Activated CD4-positive, alpha-beta T cell treated with anti-CD3 and anti-CD28 coated beads, Interleukin-2, amount 10 ng/mL, durations not matched to agents 24 days and 14 days (primary cell): ENCODE results near the gene SLC9A4. TPM values are rescaled to one million over a fixed set of nuclear protein-coding genes. Genes with fewer than 3 reads are reported as not detected.
A peak's percentile ranks its signal among the peaks of the same experiment; 100 is the strongest.

Experiments
- DNase-seq: peaks from one replicate; pipeline ENCODE4 v3.0.0; 2022
- H3K27ac Mint-ChIP-seq: one replicate; pipeline ENCODE4 v1.8.0; 2022; ENCODE audit warnings: mild to moderate bottlenecking, mixed read lengths
- H3K27me3 Mint-ChIP-seq: one replicate; pipeline ENCODE4 v1.8.0; 2022; ENCODE audit warnings: mixed read lengths
- H3K36me3 Mint-ChIP-seq: one replicate; pipeline ENCODE4 v1.8.0; 2022; ENCODE audit warnings: low read depth, mild to moderate bottlenecking, mixed read lengths
- H3K4me1 Mint-ChIP-seq: one replicate; pipeline ENCODE4 v1.8.0; 2021; ENCODE audit warnings: mixed read lengths
- H3K4me3 Mint-ChIP-seq: one replicate; pipeline ENCODE4 v1.8.0; 2022; ENCODE audit warnings: mild to moderate bottlenecking, moderate library complexity, mixed read lengths
- H3K9me3 Mint-ChIP-seq: one replicate; pipeline ENCODE4 v1.8.0; 2021; ENCODE audit warnings: mixed read lengths
- intact Hi-C: fragments of 100-400 bp; cut with micrococcal nuclease; formaldehyde crosslinking; loops from one replicate; pipeline ENCODE4 v1.15.1; 2023
- total RNA-seq: library from RNA; stranded (reverse); gene quantifications from 2 replicates; pipeline ENCODE4 v1.2.3, GENCODE V29; 2022

Gene SLC9A4
- total RNA-seq, 1 donor from 2014 or later: 0.07 TPM

DNA sequence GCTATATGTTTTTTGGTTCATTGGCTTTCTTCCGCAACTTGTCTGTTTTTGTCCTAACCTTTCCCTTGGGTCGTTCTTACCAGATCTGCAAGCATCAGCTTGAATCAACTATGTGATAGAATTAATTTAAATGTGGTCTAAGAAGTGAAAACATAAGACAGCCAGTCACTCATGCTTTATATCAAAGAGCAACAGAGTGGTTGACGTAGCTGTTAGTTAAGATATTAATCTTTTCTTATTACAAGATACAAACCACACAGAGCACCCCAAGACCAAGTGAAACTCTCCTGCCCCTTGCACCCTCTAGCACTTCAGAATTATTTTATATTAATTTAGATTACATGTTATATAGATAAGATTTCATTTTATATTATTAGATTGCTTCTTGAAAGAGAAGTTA, 34.9 kb upstream of the SLC9A4 start:
- H3K27me3 Mint-ChIP-seq: no peaks in the 10 kb centered on the region

DNA sequence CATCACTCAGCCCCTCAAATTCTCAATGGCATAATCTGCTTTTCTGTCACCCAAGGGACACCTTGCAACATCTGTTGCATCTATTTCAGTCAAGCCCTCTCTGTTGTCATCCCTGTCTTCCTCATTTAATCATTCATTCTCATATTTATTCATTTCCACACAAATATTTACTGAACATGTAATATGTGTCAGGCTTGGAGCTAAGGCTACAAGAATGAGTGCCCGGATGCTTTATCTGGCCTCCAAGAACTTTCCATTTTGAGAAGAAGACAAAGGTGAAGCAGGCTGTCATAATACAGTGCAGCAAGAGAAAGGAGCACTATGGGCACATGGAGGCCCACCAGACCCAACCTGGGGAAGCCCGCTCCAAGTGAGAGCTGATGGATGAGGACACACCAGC, 34.4 kb upstream of the SLC9A4 start:
- Mint-ChIP-seq H3K36me3 (peaks cover 34% of the 10 kb centered on the region), H3K27ac (no peak overlapping the region), H3K4me1 (peaks cover 34% of the 10 kb centered on the region), H3K27me3 (no peaks in the 10 kb centered on the region), H3K9me3 (no peaks in the 10 kb centered on the region), H3K4me3 (no peak overlapping the region)
- DNase-seq: peak; percentile 50
- intact Hi-C loops: loop anchor here (5.0 to 10.0 kb wide), 2 partner anchors 356 to 734 kb away; no protein-coding TSS in a partner anchor

More for the DNA sequence above, 34.9 kb upstream of the SLC9A4 start:
- DNase-seq: no peak
- intact Hi-C loops: loop anchor here (5.0 to 10.0 kb wide), 2 partner anchors 356 to 733 kb away; no protein-coding TSS in a partner anchor
- Mint-ChIP-seq H3K4me3 (no peak overlapping the region), H3K36me3 (peaks cover 35% of the 10 kb centered on the region), H3K27ac (no peak overlapping the region), H3K4me1 (peaks cover 31% of the 10 kb centered on the region), H3K9me3 (no peaks in the 10 kb centered on the region)

DNA sequence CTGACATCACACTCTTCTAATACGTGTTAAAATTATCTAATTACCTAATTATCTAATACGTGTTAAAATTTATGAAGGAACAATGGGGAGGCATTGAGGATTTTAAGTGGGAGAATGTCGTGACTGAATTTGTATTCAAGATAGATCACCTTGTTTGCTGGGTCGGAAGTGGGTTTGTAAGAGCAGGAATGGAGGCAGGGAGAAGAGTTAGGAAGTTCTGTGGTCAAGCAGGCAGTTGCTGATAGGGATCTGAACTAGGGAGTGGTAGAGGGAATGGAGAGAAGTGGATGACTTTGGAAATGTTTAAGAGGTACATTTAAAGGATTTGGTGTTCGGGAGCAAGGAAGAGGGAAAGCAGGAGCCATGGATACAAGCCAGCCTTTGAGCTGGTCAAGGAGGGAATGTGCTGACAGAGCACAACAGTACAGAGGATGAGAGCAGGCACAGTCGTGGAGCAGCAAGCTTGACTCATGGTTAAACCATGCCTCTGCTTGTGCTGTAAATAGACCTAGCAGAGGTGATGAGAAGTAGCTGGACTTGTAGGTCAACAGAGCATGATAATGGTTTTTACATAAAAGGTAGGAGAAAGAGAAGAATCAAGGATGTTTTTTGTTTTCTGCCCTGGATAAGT, 33.8 kb upstream of the SLC9A4 start:
- intact Hi-C loops: loop anchor here (5.0 to 10.0 kb wide), 2 partner anchors 357 to 734 kb away; no protein-coding TSS in a partner anchor
- Mint-ChIP-seq H3K27me3 (no peaks in the 10 kb centered on the region), H3K9me3 (no peaks in the 10 kb centered on the region), H3K36me3 (peaks cover 31% of the 10 kb centered on the region), H3K4me1 (peaks cover 30% of the 10 kb centered on the region), H3K27ac (no peak overlapping the region), H3K4me3 (no peak overlapping the region)
- peak; percentile 47 for DNase-seq

DNA sequence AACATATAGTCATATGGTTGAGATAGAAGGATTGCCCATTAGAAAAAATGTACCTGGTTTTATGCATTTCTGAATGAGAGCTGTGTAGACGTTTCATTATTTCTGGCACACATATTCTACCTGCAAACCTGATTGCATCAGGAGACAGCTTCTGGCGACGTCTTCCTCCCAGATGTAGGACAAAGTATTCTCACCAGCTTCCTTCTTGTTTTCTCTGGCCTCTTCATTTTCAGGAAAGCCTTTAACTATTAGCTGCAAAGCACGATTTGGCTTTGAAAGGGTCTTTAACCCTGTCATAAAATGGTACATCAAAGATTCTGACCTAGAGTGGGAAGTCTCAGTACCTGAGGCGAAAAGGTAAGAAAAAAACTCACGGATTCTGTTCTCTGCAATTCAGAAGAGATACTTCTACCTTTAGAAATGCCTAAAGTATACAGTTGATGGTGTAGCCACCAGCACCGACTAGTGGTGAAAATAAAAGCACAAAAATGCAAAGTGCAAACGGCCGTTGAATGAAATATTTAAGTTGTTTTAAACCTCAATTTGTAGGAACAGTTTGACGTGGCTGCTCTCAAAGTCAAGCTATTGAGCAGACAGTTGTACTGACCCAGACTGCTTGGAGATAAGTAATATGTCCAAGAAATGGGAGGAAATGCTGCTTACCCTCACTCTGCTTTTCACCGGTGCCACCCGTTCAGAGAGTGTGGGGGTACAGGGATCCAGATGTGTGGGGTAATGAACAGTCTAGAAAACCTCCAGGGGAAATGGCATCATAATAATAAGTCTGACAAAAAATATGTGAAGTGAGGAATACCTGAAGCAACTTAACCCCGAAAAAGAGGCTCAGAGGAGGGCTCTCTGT, 29.8 kb upstream of the SLC9A4 start:
- peak overlapping the region; percentile 73 for H3K4me3 Mint-ChIP-seq
- peak overlapping the region; percentile 72 for H3K27ac Mint-ChIP-seq
- intact Hi-C loops: loop anchor here (1.0 to 2.0 kb wide), 4 partner anchors 87 to 423 kb away; no protein-coding TSS in a partner anchor
- H3K4me1 Mint-ChIP-seq: peaks cover 8% of the 10 kb centered on the region
- DNase-seq: peak; percentile 86
- peaks cover 40% of the 10 kb centered on the region for H3K36me3 Mint-ChIP-seq
- H3K9me3 Mint-ChIP-seq: no peaks in the 10 kb centered on the region
- no peaks in the 10 kb centered on the region for H3K27me3 Mint-ChIP-seq

DNA sequence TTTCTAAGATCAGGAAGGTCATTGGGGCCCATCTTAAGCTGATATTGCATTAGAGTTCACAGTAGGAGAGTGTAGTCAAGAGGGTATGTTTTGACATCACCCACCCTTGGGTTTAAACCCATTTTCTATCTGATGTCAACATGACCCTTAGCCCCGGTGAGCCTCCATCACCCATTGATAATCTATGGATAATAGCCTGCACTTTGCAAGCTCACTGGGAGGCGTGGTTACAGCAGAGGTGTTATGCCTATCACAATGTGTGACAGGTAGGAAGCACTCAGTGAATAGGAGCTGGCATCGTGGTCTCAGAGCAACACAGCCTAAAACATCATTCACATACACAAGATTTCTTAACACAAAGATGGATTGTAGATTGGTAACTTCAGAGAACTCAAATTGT, 28.8 kb upstream of the SLC9A4 start:
- Mint-ChIP-seq H3K4me3 (no peak overlapping the region), H3K27ac (no peak overlapping the region), H3K4me1 (peaks cover 9% of the 10 kb centered on the region), H3K27me3 (no peaks in the 10 kb centered on the region), H3K9me3 (no peaks in the 10 kb centered on the region), H3K36me3 (peaks cover 40% of the 10 kb centered on the region)
- peak; percentile 54 for DNase-seq
- intact Hi-C loops: no loop called here

DNA sequence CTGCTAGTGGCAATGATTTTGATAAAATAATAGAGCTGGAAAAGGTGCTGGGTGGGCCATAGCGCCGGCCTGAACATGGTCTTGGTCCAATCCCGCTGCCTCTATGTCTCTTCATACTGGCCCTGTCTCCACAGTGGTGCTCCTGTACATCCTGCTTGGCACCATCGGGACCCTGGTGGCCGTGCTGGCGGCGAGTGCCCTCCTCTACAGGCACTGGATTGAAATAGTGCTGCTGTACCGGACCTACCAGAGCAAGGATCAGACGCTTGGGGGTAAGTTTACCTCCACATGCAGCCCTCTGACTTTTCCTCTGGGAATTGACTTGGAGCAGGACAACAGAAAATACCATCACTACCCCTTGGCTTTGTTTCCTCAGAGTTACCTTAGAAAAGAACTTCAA, 26.1 kb upstream of the SLC9A4 start:
- Mint-ChIP-seq H3K9me3 (no peaks in the 10 kb centered on the region), H3K36me3 (peaks cover 48% of the 10 kb centered on the region), H3K4me1 (peaks cover 11% of the 10 kb centered on the region), H3K27me3 (no peaks in the 10 kb centered on the region), H3K27ac (no peak overlapping the region), H3K4me3 (no peak overlapping the region)
- peak; percentile 40 for DNase-seq
- intact Hi-C loops: no loop called here

DNA sequence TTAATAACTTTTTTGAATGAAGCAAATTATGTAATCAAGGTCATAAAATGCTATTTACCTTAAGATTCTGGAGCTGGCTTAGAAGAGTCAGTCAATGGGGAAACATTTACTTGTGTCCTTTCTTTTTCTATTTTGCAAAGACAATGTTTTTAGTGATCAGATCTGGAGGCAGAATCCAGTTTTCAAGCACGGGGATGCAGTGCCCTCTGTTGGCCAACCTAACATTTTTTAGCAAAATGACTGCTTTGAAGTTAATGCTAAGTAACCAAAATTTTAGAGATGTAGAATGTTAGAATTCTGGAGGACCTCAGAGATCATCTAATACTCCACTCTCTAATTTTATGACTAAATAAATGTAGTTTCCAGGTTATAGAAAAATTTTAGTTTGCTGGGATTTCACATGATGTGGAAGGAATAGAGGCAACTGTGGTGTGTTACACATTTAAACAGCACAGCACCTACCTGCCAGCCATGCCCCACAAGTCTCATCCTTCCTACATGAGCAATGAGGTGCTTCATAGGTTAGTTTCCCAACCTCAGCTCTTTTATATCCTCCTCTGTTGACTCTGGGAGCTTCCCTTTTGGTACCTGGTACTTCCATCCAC, 23.6 kb upstream of the SLC9A4 start:
- H3K4me3 Mint-ChIP-seq: no peak overlapping the region
- no peak overlapping the region for H3K27ac Mint-ChIP-seq
- H3K27me3 Mint-ChIP-seq: no peaks in the 10 kb centered on the region
- no peaks in the 10 kb centered on the region for H3K9me3 Mint-ChIP-seq
- H3K36me3 Mint-ChIP-seq: peaks cover 48% of the 10 kb centered on the region
- DNase-seq: peak; percentile 91
- peaks cover 12% of the 10 kb centered on the region for H3K4me1 Mint-ChIP-seq
- intact Hi-C loops: loop anchor here (1.0 to 2.0 kb wide), 3 partner anchors 208 to 565 kb away; no protein-coding TSS in a partner anchor

DNA sequence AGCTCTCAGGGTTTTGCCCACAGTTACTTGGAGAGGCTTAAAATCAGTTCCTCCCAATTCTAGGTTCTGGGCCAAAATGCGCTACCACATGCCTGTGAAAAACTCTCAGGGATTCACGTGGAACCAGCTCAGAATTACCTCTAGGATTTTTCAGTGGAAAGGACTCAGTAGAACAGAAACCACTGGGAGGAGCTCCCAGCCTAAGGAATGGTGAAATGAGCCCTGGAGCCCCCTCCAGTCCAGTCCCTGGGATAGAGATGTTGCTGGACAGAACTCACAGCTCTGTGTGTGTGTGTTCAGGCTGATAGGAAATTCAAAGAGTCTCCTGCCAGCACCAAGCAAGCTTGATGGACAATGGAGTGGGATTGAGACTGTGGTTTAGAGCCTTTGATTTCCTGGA, 21.1 kb upstream of the SLC9A4 start:
- Mint-ChIP-seq H3K4me3 (no peak overlapping the region), H3K27me3 (peaks cover 3% of the 10 kb centered on the region), H3K36me3 (peaks cover 33% of the 10 kb centered on the region), H3K9me3 (no peaks in the 10 kb centered on the region), H3K27ac (no peak overlapping the region), H3K4me1 (peaks cover 21% of the 10 kb centered on the region)
- intact Hi-C loops: no loop called here
- peak; percentile 34 for DNase-seq

DNA sequence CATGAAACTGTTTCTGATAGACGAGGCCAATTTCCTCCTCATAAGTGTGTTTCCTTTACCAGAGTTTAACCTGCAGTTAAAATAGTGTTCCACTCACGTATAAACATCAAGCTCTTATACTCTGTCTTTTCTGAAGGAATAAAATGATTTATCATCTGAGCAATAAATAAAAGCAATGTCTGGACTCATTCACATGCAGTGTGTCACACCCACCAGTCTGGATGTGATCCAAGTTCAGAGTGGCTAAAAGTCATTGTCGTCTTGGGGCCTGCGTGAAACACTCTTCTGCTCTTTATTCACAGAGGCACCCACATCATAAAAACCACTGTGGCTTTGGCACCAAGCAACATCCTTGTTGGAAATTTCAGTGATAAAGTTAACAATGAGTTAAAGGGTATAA, 19.5 kb upstream of the SLC9A4 start:
- Mint-ChIP-seq H3K27me3 (peaks cover 3% of the 10 kb centered on the region), H3K4me1 (peaks cover 21% of the 10 kb centered on the region), H3K9me3 (no peaks in the 10 kb centered on the region), H3K36me3 (peaks cover 25% of the 10 kb centered on the region), H3K27ac (no peak overlapping the region), H3K4me3 (no peak overlapping the region)
- peak; percentile 47 for DNase-seq
- intact Hi-C loops: no loop called here

DNA sequence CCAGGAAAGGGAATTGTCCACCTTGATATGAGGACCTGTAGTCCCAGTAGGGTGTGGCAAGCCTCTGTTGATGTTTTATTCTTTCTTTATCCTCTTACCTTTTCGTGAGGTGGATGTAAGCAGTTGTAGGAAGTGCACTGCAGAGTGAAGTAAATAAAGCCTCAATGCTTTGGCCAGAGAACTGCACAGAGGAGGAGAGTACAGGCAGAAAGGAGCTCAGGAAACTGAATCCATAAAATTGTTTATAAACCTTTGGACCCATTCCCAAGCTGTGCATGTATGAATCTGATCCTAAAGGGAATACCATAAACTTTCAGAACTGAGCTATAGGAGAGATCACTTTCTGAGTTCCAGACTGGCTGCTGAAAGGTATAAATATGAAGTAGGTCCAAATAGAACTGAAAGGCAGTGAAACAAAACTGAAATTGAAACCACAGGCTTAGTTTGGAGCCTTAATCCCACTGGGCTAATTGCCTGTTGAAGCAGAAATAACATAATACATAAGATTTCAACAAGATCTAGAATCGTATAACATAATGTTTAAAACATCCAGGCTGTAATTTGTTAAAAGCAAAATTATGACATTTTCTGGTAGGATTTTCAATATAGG, 17.9 kb upstream of the SLC9A4 start:
- intact Hi-C loops: no loop called here
- Mint-ChIP-seq H3K9me3 (no peaks in the 10 kb centered on the region), H3K36me3 (peaks cover 24% of the 10 kb centered on the region), H3K4me1 (peaks cover 19% of the 10 kb centered on the region), H3K27ac (no peak overlapping the region), H3K27me3 (peaks cover 10% of the 10 kb centered on the region), H3K4me3 (no peak overlapping the region)
- peak; percentile 50 for DNase-seq

DNA sequence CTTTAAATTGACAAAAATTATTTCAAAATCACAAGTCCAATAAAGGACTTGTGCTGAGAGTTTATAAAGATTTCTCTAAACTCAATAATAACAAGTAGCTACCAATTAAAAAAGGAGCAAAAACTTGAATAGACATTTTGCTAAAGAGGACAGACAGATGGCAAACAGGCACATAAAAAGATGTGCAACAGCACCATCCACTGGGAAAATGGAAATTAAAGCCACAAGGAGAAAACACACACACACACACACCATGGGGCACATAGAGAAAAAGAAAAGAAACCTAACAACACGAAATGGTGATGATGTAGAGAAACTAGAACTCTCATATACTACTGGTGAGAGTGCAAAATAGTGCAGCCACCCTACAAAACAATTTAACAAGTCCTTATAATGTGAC, 12.6 kb upstream of the SLC9A4 start:
- Mint-ChIP-seq H3K4me1 (no peaks in the 10 kb centered on the region), H3K27me3 (peaks cover 37% of the 10 kb centered on the region), H3K4me3 (no peak overlapping the region), H3K27ac (no peak overlapping the region), H3K36me3 (no peaks in the 10 kb centered on the region), H3K9me3 (no peaks in the 10 kb centered on the region)
- DNase-seq: peak; percentile 14
- intact Hi-C loops: no loop called here

DNA sequence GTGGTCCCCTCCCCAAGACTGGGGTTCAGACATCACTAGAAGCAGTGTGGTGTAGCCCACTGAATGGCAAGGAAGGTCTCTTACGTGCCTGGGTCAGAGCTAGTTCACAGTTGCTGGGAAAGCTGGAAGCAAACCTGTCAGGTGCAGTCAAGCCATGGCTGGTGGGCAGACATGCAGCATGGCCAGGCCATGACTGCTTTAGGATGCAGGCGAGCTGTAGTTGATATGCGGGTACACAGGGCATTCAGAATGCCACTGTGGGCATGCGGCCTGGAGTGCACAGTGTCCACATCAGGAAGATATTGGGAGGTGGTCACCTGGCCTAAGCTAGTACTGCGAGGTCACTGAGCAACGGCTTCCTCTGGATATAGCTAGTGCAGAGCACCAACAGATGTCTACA, 11.8 kb upstream of the SLC9A4 start:
- DNase-seq: peak; percentile 49
- intact Hi-C loops: no loop called here
- Mint-ChIP-seq H3K4me3 (no peak overlapping the region), H3K27me3 (peaks cover 37% of the 10 kb centered on the region), H3K9me3 (no peaks in the 10 kb centered on the region), H3K27ac (no peak overlapping the region), H3K4me1 (no peaks in the 10 kb centered on the region), H3K36me3 (no peaks in the 10 kb centered on the region)

DNA sequence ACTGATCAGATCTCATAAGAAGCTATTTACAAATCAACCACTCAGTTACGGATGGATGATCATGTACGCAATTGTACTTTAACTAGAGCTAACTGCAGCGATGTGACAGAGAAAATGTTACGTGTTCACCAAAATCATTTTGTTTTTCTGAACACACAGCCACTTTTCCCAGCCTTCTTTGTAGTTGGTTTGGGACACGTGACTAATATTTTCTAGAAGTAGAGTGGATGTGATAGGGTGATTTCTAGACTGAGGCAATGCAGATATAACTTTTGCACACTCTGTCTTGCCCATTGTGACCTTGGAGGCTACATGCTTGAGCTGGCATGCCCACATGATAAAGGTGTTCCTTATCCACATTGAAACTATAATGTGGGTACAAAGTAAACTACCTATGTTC, 9.9 kb upstream of the SLC9A4 start:
- no peaks in the 10 kb centered on the region for H3K4me1 Mint-ChIP-seq
- H3K4me3 Mint-ChIP-seq: no peak overlapping the region
- peak; percentile 37 for DNase-seq
- H3K27me3 Mint-ChIP-seq: peaks cover 42% of the 10 kb centered on the region
- intact Hi-C loops: no loop called here
- H3K36me3 Mint-ChIP-seq: no peaks in the 10 kb centered on the region
- H3K27ac Mint-ChIP-seq: no peak overlapping the region
- H3K9me3 Mint-ChIP-seq: no peaks in the 10 kb centered on the region
